ENCODE results near the gene GPR22. TPM values are rescaled to one million over a fixed set of nuclear protein-coding genes. Genes with fewer than 3 reads are reported as not detected.

Gene GPR22
- polyA plus RNA-seq, 3 donors, result 0.18 TPM; not detected in 2

DNA sequence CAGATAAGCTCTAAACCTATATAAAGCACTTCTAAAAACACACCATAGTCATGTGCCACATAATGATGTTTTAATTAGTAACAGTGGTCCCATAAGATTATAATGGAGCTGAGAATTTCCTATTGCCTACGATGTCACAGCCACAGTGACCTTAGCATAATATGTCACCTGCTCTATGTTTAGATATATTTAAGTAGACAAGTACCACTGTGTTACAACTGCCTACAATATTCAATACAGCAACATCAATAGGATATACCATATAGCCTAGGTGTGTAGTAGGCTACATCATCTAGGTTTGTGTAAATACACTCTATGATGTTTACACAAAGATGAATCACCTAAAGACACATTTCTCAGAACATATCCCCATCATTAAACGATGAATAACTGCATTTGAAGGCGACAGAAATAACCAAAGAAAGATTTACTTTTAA is 24.5 kb downstream of the GPR22 start:
- H3K9me3 ChIP-seq (replicated peaks in 1 of 2; ENCODE audit: control insufficient read depth in 1 of 2, insufficient read depth in 1 of 2, low read length in 2 of 2), result no peaks in the 10 kb centered on the region
- H3K36me3 ChIP-seq (replicated peaks in 1 of 2; ENCODE audit: control insufficient read depth in 1 of 2, insufficient read depth in 2 of 2, low read length in 2 of 2), result no peaks in the 10 kb centered on the region
- no peaks in the 10 kb centered on the region for H3K4me1 ChIP-seq (ENCODE audit: control insufficient read depth in 1 of 2, insufficient read depth in 2 of 2, low read length in 2 of 2)
- DNase-seq, result no peak
- TF ChIP-seq, protein P1, sequence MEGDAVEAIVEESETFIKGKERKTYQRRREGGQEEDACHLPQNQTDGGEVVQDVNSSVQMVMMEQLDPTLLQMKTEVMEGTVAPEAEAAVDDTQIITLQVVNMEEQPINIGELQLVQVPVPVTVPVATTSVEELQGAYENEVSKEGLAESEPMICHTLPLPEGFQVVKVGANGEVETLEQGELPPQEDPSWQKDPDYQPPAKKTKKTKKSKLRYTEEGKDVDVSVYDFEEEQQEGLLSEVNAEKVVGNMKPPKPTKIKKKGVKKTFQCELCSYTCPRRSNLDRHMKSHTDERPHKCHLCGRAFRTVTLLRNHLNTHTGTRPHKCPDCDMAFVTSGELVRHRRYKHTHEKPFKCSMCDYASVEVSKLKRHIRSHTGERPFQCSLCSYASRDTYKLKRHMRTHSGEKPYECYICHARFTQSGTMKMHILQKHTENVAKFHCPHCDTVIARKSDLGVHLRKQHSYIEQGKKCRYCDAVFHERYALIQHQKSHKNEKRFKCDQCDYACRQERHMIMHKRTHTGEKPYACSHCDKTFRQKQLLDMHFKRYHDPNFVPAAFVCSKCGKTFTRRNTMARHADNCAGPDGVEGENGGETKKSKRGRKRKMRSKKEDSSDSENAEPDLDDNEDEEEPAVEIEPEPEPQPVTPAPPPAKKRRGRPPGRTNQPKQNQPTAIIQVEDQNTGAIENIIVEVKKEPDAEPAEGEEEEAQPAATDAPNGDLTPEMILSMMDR (IDR thresholded peaks at IDR 0.05), result no peak
- no peak overlapping the region for H3K4me3 Mint-ChIP-seq
- peaks cover 0 to 6% (median 0%) of the 10 kb centered on the region in 7 donors for H3K9me3 Mint-ChIP-seq
- no peaks in the 10 kb centered on the region for H3K27me3 Mint-ChIP-seq (ENCODE audit: low read depth in 3 of 3)
- no peak overlapping the region for H3K4me3 ChIP-seq (replicated peaks in 1 of 3; ENCODE audit: low read depth in 2 of 3, low read length in 3 of 3)
- intact Hi-C loops (cut with micrococcal nuclease), result no loop called here
- H3K4me1 Mint-ChIP-seq, result peaks cover 2% of the 10 kb centered on the region
- no peak overlapping the region for H3K27ac ChIP-seq (ENCODE audit: low read depth in 1 of 2, low read length in 2 of 2)
- WGBS (ENCODE audit: insufficient coverage), result no CpG with 5 or more reads among the region's 3 CpGs
- no peak overlapping the region for H3K27ac Mint-ChIP-seq
- no peak overlapping the region for H3K4me2 ChIP-seq (replicated peaks; ENCODE audit: extremely low read depth, low read length, poor library complexity, severe bottlenecking)
- H3K9ac ChIP-seq (ENCODE audit: insufficient read depth, low read length, poor library complexity, severe bottlenecking), result no peak overlapping the region
- no peaks in the 10 kb centered on the region for H3K79me2 ChIP-seq (ENCODE audit: insufficient read depth, low read length)
- peaks cover 28% of the 10 kb centered on the region for H4K20me1 ChIP-seq (ENCODE audit: insufficient read depth, low read length)
- H3K36me3 Mint-ChIP-seq, result peaks cover 5 to 14% of the 10 kb centered on the region in 2 donors
- H3K27me3 ChIP-seq (ENCODE audit: control insufficient read depth in 2 of 2, insufficient read depth in 2 of 2, low read length in 2 of 2), result no peaks in the 10 kb centered on the region
- no peak overlapping the region for H2AFZ ChIP-seq (ENCODE audit: insufficient read depth, low read depth, low read length, poor library complexity, severe bottlenecking)

DNA sequence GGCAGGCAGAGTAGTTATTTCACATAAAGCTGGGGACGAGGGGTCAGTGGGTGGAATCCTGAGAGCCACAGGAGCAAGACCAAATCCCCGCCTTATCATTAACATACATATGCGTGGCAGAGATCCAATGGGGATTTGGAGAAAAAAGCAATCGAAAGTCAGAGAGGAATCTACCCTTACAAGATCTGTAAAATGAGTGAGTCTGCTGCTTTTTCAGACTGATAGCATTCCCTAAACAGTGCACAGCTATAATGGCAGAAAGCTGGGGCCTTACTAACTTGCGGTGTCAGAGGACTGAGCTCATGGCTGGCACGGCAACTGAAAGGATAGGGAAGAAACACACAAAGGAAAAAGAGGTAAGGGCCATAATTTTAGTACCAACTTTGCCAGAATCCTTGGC is 25.0 kb downstream of the GPR22 start:
- no peak for DNase-seq
- no peak overlapping the region for H3K4me3 ChIP-seq (replicated peaks in 1 of 3; ENCODE audit: low read depth in 2 of 3, low read length in 3 of 3)
- TF ChIP-seq, protein P1 (IDR thresholded peaks at IDR 0.05), result no peak
- no peaks in the 10 kb centered on the region for H3K79me2 ChIP-seq (ENCODE audit: insufficient read depth, low read length)
- no peak overlapping the region for H2AFZ ChIP-seq (ENCODE audit: insufficient read depth, low read depth, low read length, poor library complexity, severe bottlenecking)
- WGBS (ENCODE audit: insufficient coverage), result no CpG with 5 or more reads among the region's 6 CpGs
- no peak overlapping the region for H3K4me3 Mint-ChIP-seq
- peaks cover 0 to 6% (median 0%) of the 10 kb centered on the region in 7 donors for H3K9me3 Mint-ChIP-seq
- peaks cover 28% of the 10 kb centered on the region for H4K20me1 ChIP-seq (ENCODE audit: insufficient read depth, low read length)
- H3K27ac ChIP-seq (ENCODE audit: low read depth in 1 of 2, low read length in 2 of 2), result no peak overlapping the region
- no peaks in the 10 kb centered on the region for H3K9me3 ChIP-seq (replicated peaks in 1 of 2; ENCODE audit: control insufficient read depth in 1 of 2, insufficient read depth in 1 of 2, low read length in 2 of 2)
- H3K4me1 Mint-ChIP-seq, result peaks cover 2% of the 10 kb centered on the region
- no peak overlapping the region for H3K4me2 ChIP-seq (replicated peaks; ENCODE audit: extremely low read depth, low read length, poor library complexity, severe bottlenecking)
- no peaks in the 10 kb centered on the region for H3K4me1 ChIP-seq (ENCODE audit: control insufficient read depth in 1 of 2, insufficient read depth in 2 of 2, low read length in 2 of 2)
- H3K27me3 ChIP-seq (ENCODE audit: control insufficient read depth in 2 of 2, insufficient read depth in 2 of 2, low read length in 2 of 2), result no peaks in the 10 kb centered on the region
- H3K9ac ChIP-seq (ENCODE audit: insufficient read depth, low read length, poor library complexity, severe bottlenecking), result no peak overlapping the region
- H3K36me3 Mint-ChIP-seq, result peaks cover 5 to 14% of the 10 kb centered on the region in 2 donors
- intact Hi-C loops (cut with micrococcal nuclease), result no loop called here
- no peaks in the 10 kb centered on the region for H3K36me3 ChIP-seq (replicated peaks in 1 of 2; ENCODE audit: control insufficient read depth in 1 of 2, insufficient read depth in 2 of 2, low read length in 2 of 2)
- H3K27me3 Mint-ChIP-seq (ENCODE audit: low read depth in 3 of 3), result no peaks in the 10 kb centered on the region
- peak overlapping the region in 1 of 7 donors; percentile 46 for H3K27ac Mint-ChIP-seq
